GM12865 (cell line): ENCODE data around the gene HRH2.

Experiments used
- DNase-seq: peaks from one replicate; pipeline ENCODE4 v3.0.0; 2010; ENCODE audit warnings: low read depth
- H3K4me3 ChIP-seq: 2 replicates; pipeline ENCODE4 v1.5.1; 2011; ENCODE audit warnings: mild to moderate bottlenecking, low read depth, low read length, control low read depth
- CTCF ChIP-seq: IDR thresholded peaks from 2 replicates; pipeline ENCODE4 v1.5.1; 2011; ENCODE audit warnings: low read length, control low read depth, low read depth, inconsistent platforms; ENCODE audit not compliant: insufficient read depth; ENCODE audit errors: missing control alignments

HRH2 gene

GRCh38 chr5:175663186-175664184 lies 5.6 kb downstream of the HRH2 start:
- DNase-seq, result no peak

DNA sequence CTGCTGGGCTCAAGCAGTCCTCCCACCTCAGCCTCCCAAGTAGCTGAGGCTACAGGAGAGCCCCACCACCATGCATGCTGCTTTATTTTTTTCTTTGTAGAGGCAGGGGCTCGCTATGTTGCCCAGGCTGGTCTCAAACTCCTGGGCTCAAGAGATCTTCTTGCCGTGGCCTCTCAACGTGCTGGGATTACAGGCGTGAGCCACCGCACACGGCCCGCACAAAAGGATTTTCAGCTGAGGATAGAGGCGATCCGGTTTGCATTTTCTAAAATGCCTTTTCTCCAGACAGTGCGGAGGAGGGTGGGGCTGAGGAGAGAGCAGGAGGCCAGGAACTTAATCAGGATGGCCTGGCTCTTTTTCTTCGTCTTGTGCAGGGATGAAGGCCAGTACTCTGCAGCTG lies 6.9 kb downstream of the HRH2 start:
- DNase-seq, result no peak
- no peak for TF ChIP-seq CTCF
- no peak overlapping the region for H3K4me3 ChIP-seq

More at GRCh38 chr5:175663186-175664184, 5.6 kb downstream of the HRH2 start:
- no peak overlapping the region for H3K4me3 ChIP-seq
- no peak for TF ChIP-seq CTCF

- no peak overlapping the region for H3K4me3 ChIP-seq
- no peak for TF ChIP-seq CTCF
- no peak for DNase-seq
Measured at GRCh38 chr5:175666216-175666615, 8.3 kb downstream of the HRH2 start.

- H3K4me3 ChIP-seq, result no peak overlapping the region
- TF ChIP-seq CTCF, result no peak
- DNase-seq, result no peak
Measured at GRCh38 chr5:175668006-175668405, 10.1 kb downstream of the HRH2 start.

DNA sequence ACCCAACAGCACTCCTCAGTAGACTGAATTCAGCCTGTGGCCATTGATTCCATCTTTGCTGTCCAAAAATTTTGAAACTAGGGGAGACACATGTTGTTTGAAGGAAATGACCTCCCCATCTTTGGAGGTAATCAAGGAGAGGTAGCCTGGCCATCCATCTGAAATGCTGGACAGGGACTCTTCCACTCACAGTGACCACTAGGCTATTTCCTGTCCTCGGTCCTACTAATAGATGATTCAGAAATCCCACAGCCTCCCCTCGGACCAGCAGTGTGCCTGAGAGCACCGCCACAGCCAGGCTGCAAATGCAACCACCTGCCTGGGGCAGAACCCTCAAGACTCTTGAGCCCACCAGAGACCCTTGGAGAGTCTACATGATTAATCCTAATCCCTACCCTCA lies 12.5 kb downstream of the HRH2 start:
- TF ChIP-seq CTCF, result no peak

GRCh38 chr5:175671013-175671412 lies 13.1 kb downstream of the HRH2 start:
- DNase-seq, result no peak
- H3K4me3 ChIP-seq, result no peak overlapping the region
- TF ChIP-seq CTCF, result no peak

More for the DNA sequence above, 12.5 kb downstream of the HRH2 start:
- H3K4me3 ChIP-seq, result no peak overlapping the region
- DNase-seq, result no peak
